B cell (primary cell): ENCODE results near the gene HOXA5. TPM values are rescaled to one million over a fixed set of nuclear protein-coding genes. Genes with fewer than 3 reads are reported as not detected.
A peak's percentile ranks its signal among the peaks of the same experiment; 100 is the strongest.

Experiments used
- ATAC-seq: fragments of 200-7000 bp; cut with Tn5 transposase; one replicate; pipeline ENCODE4 v1.10.0; 2021; ENCODE audit warnings: low read depth, mild to moderate bottlenecking, moderate number of reproducible peaks, moderate library complexity
- CTCF ChIA-PET: fragments of 350-600 bp; sonication (Branson Sonifier 250); formaldehyde crosslinking; loops from one replicate; lab custom pipeline; 2021; ENCODE audit warnings: antibody characterized with exemption, inconsistent platforms; lab: Charles Lee
- POLR2A ChIA-PET: fragments of 350-600 bp; sonication (Branson Sonifier 250); formaldehyde crosslinking; loops from one replicate; lab custom pipeline; 2021; ENCODE audit warnings: antibody characterized with exemption; lab: Charles Lee
- DNase-seq: peaks from one replicate; pipeline ENCODE4 v3.0.0; 2013
- H2AFZ ChIP-seq: 2 replicates; pipeline ENCODE4 v1.6.1; 2012; ENCODE audit warnings: mild to moderate bottlenecking, low read depth, low read length; ENCODE audit not compliant: insufficient read depth, poor library complexity, severe bottlenecking
- H3K27ac ChIP-seq, 2 donors: 1 replicate in 1 of 2; 2 replicates in 1 of 2; pipeline ENCODE4 v1.5.1; 2012 to 2013; ENCODE audit warnings: low read length in 2 of 2, mild to moderate bottlenecking in 2 of 2, moderate library complexity in 1 of 2
- H3K27me3 ChIP-seq, 4 experiments: fragments of 200-600 bp in 1 of 4; sonication (generic) in 1 of 4; replicated peaks in 1 of 4; 1 replicate in 2 of 4; 2 replicates in 2 of 4; pipeline versions ENCODE4 v1.6.1 to v1.7.0; 2013 to 2016; ENCODE audit warnings: low read length in 3 of 4, mild to moderate bottlenecking in 2 of 4, mixed read lengths in 1 of 4, moderate library complexity in 1 of 4; ENCODE audit not compliant: insufficient read depth in 4 of 4, control insufficient read depth in 3 of 4; ENCODE audit errors: control extremely low read depth in 1 of 4
- H3K36me3 ChIP-seq, 2 experiments: replicated peaks in 1 of 2; 1 replicate in 1 of 2; 2 replicates in 1 of 2; pipeline versions ENCODE4 v1.6.1 to v1.7.1; 2013; ENCODE audit warnings: low read length in 1 of 2; ENCODE audit not compliant: insufficient read depth in 2 of 2, control insufficient read depth in 1 of 2; ENCODE audit errors: control extremely low read depth in 1 of 2, extremely low read depth in 1 of 2
- H3K4me1 ChIP-seq, 2 donors: fragments of 200-600 bp in 1 of 2; sonication (generic) in 1 of 2; 1 replicate in 1 of 2; 2 replicates in 1 of 2; pipeline versions ENCODE4 v1.5.1 to v1.6.1; 2013 to 2017; ENCODE audit warnings: low read length in 2 of 2; ENCODE audit not compliant: control insufficient read depth in 2 of 2, insufficient read depth in 2 of 2
- H3K4me2 ChIP-seq: replicated peaks from 2 replicates; pipeline ENCODE3; 2012; ENCODE audit warnings: mild to moderate bottlenecking, low read depth, low read length; ENCODE audit not compliant: poor library complexity, severe bottlenecking
- H3K4me3 ChIP-seq, 5 experiments: fragments of 200-600 bp in 1 of 5; sonication (generic) in 1 of 5; 1 replicate in 3 of 5; 2 replicates in 2 of 5; pipeline versions ENCODE4 v1.5.1 to v1.7.0; 2011 to 2016; ENCODE audit warnings: low read length in 4 of 5, mild to moderate bottlenecking in 4 of 5, low read depth in 2 of 5, control low read depth in 1 of 5, moderate library complexity in 1 of 5; ENCODE audit not compliant: insufficient read depth in 1 of 5; ENCODE audit errors: control extremely low read depth in 1 of 5, extremely low read depth in 1 of 5
- H3K79me2 ChIP-seq: fragments of 200-600 bp; sonication (generic); one replicate; pipeline ENCODE4 v1.6.0; 2016; ENCODE audit warnings: low read length; ENCODE audit not compliant: control insufficient read depth, insufficient read depth
- H3K9ac ChIP-seq: fragments of 200-600 bp; sonication (generic); 2 replicates; pipeline ENCODE4 v1.6.1; 2017; ENCODE audit warnings: mild to moderate bottlenecking, low read length, moderate library complexity
- H3K9me3 ChIP-seq, 3 donors: one replicate each; pipeline versions ENCODE4 v1.6.1 to v1.7.1; 2013; ENCODE audit warnings: low read length in 2 of 3; ENCODE audit not compliant: control insufficient read depth in 2 of 3, insufficient read depth in 1 of 3; ENCODE audit errors: control extremely low read depth in 1 of 3
- H4K20me1 ChIP-seq: 2 replicates; pipeline ENCODE4 v1.6.0; 2012; ENCODE audit warnings: mild to moderate bottlenecking, low read length; ENCODE audit not compliant: insufficient read depth, control insufficient read depth, poor library complexity, severe bottlenecking
- H3K27ac Mint-ChIP-seq: one replicate; pipeline ENCODE4 v1.8.0; 2021; ENCODE audit warnings: mixed read lengths
- H3K27me3 Mint-ChIP-seq: one replicate; pipeline ENCODE4 v1.8.0; 2021; ENCODE audit warnings: mixed read lengths
- H3K4me1 Mint-ChIP-seq: one replicate; pipeline ENCODE4 v1.8.0; 2021; ENCODE audit warnings: mixed read lengths
- H3K4me3 Mint-ChIP-seq: one replicate; pipeline ENCODE4 v1.8.0; 2021; ENCODE audit warnings: mixed read lengths
- H3K9me3 Mint-ChIP-seq: one replicate; pipeline ENCODE4 v1.8.0; 2022; ENCODE audit warnings: mixed read lengths; ENCODE audit not compliant: insufficient read depth
- CTCF ChIP-seq: fragments of 200-600 bp; IDR thresholded peaks from one replicate; pipeline ENCODE4 v1.8.0; 2022; ENCODE audit warnings: antibody characterized with exemption, mild to moderate bottlenecking
- EZH2 ChIP-seq: IDR thresholded peaks from 2 replicates; pipeline ENCODE4 v1.6.1; 2012; ENCODE audit warnings: borderline replicate concordance, low read depth, mild to moderate bottlenecking, moderate library complexity, low read length; ENCODE audit not compliant: insufficient read depth, poor library complexity, severe bottlenecking
- WGBS: methylation state at CpG from one replicate; pipeline ENCODE4 v1.1.5; 2013; ENCODE audit warnings: missing lambda C conversion rate; ENCODE audit not compliant: insufficient coverage; 5-methylcytosine and 5-hydroxymethylcytosine counted together
- intact Hi-C: fragments of 100-400 bp; cut with micrococcal nuclease; formaldehyde crosslinking; loops from one replicate; pipeline ENCODE4 v1.10.0; 2022
- polyA plus RNA-seq: library from polyadenylated mRNA; depleted of rRNA; stranded (reverse); fragments of >200 nt; gene quantifications from 2 replicates; pipeline ENCODE4 v1.2.3, GENCODE V29; 2012
- total RNA-seq, 2 donors: library from RNA; stranded (reverse); fragments of 120-200 nt in 1 of 2; gene quantifications; 1 replicate in 1 of 2; 2 replicates in 1 of 2; pipeline versions ENCODE4 v1.2.3 to v1.2.4, GENCODE V29; 2013 to 2022

The HOXA5 gene
- total and polyA plus RNA-seq, 2 donors (not counting 1 experiment from before 2014, with no cell fraction given), result not detected

- H3K27me3 Mint-ChIP-seq, result peaks cover 57% of the 10 kb centered on the region
- DNase-seq, result no peak
- Histone ChIP-seq H3K36me3 (no peaks in the 10 kb centered on the region), H2AFZ (no peak overlapping the region), H3K9me3 (peaks cover 0 to 56% (median 0%) of the 10 kb centered on the region in 3 donors), H3K4me2 (no peak overlapping the region), H3K4me3 (no peak overlapping the region), H3K79me2 (no peaks in the 10 kb centered on the region), H3K27me3 (peaks cover 0 to 71% (median 43%) of the 10 kb centered on the region in 4 experiments), H3K27ac (no peak overlapping the region), H3K4me1 (peaks cover 21 to 22% of the 10 kb centered on the region in 2 donors), H4K20me1 (no peaks in the 10 kb centered on the region), H3K9ac (no peak overlapping the region)
- no peak overlapping the region for H3K27ac Mint-ChIP-seq
- H3K9me3 Mint-ChIP-seq, result no peaks in the 10 kb centered on the region
- H3K4me3 Mint-ChIP-seq, result no peak overlapping the region
- no peak for ATAC-seq
- TF ChIP-seq EZH2 (no peak), CTCF (no peak)
- CTCF ChIA-PET, result interaction anchor here (1.0 to 1.7 kb wide), 3 partner anchors 17 to 458 kb away, joined by 3 to 7 read pairs (median 3); no protein-coding TSS in a partner anchor
- POLR2A ChIA-PET, result no interaction called here
- intact Hi-C loops, result no loop called here
- peaks cover 17% of the 10 kb centered on the region for H3K4me1 Mint-ChIP-seq
- WGBS, result 76% methylated on average over 31 of the region's 31 CpGs
Measured at GRCh38 chr7:27144781-27145164, 1.3 kb upstream of the HOXA5 start.

- H3K36me3 ChIP-seq, result no peaks in the 10 kb centered on the region
- H3K9ac ChIP-seq, result no peak overlapping the region
- DNase-seq (no peak), ATAC-seq (no peak)
- POLR2A ChIA-PET, result no interaction called here
- peaks cover 0 to 67% (median 37%) of the 10 kb centered on the region in 4 experiments for H3K27me3 ChIP-seq
- Mint-ChIP-seq H3K4me3 (no peak overlapping the region), H3K27ac (no peak overlapping the region), H3K4me1 (peaks cover 17% of the 10 kb centered on the region), H3K9me3 (no peaks in the 10 kb centered on the region), H3K27me3 (peaks cover 57% of the 10 kb centered on the region)
- CTCF ChIA-PET, result interaction anchor here (1.0 to 1.7 kb wide), 6 partner anchors 13 to 461 kb away, joined by 3 to 7 read pairs (median 3); no protein-coding TSS in a partner anchor
- H3K79me2 ChIP-seq, result no peaks in the 10 kb centered on the region
- H3K4me1 ChIP-seq, result peaks cover 19 to 21% of the 10 kb centered on the region in 2 donors
- no peak overlapping the region for H3K27ac ChIP-seq
- H2AFZ ChIP-seq, result no peak overlapping the region
- peaks cover 0 to 59% (median 0%) of the 10 kb centered on the region in 3 donors for H3K9me3 ChIP-seq
- intact Hi-C loops, result no loop called here
- no peaks in the 10 kb centered on the region for H4K20me1 ChIP-seq
- TF ChIP-seq CTCF (peak; percentile 24), EZH2 (no peak)
- no peak overlapping the region for H3K4me3 ChIP-seq
- 90% methylated on average over 26 of the region's 40 CpGs for WGBS
- peak overlapping the region; percentile 17 for H3K4me2 ChIP-seq
Measured at GRCh38 chr7:27143950-27144780, 684 bp upstream of the HOXA5 start.
